Inflammatory macrophage treated with lipopolysaccharide for 4 hours (primary cell): Measurements from ENCODE around the gene BFSP2.
"Not testable (repeated sequence)": the region's sequence is repeated elsewhere in the genome, so short reads cannot be mapped to it uniquely, and the experiment has no call there.

Source experiments
- DNase-seq: peaks from one replicate; pipeline ENCODE4 v3.0.0-alpha.2; 2020

The BFSP2 gene

DNA sequence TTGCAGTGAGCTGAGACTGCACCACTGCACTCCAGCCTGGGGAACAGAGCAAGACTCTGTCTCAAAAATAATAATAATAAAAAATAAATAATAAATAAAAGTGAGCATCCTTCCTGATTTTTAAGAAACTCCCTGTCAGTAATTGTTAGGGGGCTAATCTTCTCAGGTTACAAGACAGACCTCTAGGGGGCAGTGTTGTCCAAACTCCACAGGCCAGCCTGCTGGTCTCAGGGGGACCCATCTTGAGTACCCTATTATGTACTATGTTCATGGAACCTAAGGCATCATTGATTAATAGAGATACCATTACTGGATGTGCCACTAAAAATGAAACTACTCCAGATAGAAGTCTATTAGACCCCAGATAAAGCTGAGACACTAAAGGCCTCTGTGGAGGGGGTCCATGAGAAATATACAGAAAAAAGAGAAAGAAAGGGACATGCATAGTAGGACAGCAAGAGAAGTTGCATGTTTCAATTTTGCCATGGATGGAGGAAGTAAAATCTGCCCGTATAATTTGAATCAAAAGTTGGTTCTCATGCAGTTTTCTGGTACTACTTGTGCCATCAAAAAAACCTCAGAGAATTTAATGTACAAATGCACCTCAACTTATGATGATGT, 88.2 kb downstream of the BFSP2 start:
- DNase-seq: peak; percentile 43

DNA sequence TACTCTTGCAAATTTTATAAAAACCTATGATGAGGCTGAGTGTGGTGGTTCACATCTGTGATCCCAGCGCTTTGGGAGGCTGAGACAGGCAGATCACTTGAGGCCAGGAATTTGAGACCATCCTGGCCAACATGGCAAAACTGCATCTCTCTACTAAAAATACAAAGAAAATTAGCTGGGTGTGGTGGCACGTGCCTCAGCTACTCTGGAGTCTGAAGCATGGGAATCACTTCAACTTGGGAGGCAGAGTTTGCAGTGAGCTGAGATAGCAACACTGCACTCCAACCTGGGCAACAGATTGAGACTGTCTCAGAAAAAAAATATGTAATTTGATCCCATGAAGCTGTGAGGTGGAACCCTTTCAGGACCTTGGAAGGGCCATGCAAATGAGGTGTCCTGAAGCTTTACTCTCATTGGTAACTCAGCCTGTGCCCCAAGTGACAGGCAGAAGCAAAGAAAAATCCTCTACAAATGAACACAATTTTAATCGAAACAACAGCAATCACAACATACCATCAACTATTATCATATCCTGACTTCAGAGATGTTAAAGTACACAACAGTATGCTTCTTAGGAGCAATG, 89.0 kb downstream of the BFSP2 start:
- no peak for DNase-seq

DNA sequence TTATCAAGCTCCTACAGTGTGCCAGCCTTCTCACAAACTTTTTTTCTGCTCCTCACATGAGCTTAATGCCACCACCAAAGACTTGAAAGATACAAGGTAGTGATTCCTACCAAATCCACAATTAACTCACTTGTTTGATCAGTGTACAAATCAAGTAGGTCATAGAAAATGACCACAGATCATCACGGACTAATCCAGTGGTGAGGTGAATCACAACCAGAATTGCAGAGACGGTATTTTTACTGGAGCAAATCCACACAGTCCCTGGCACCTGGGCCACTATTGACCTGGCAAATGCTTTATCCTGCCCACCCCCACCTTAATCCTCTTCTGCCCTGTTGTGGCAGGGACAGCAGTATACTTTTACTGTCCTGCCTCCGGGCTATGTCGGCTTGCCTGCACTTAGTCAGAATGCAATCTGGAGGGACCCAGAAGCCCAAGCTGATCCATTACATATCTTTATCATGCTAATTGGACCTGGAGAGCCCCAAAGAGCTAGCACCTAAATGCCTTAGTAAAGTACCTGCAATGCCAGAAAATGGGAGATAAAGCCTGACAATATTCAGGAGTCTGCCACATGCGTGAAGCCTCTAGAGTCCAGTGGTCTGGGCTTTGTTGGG, 89.7 kb downstream of the BFSP2 start:
- DNase-seq: no peak

DNA sequence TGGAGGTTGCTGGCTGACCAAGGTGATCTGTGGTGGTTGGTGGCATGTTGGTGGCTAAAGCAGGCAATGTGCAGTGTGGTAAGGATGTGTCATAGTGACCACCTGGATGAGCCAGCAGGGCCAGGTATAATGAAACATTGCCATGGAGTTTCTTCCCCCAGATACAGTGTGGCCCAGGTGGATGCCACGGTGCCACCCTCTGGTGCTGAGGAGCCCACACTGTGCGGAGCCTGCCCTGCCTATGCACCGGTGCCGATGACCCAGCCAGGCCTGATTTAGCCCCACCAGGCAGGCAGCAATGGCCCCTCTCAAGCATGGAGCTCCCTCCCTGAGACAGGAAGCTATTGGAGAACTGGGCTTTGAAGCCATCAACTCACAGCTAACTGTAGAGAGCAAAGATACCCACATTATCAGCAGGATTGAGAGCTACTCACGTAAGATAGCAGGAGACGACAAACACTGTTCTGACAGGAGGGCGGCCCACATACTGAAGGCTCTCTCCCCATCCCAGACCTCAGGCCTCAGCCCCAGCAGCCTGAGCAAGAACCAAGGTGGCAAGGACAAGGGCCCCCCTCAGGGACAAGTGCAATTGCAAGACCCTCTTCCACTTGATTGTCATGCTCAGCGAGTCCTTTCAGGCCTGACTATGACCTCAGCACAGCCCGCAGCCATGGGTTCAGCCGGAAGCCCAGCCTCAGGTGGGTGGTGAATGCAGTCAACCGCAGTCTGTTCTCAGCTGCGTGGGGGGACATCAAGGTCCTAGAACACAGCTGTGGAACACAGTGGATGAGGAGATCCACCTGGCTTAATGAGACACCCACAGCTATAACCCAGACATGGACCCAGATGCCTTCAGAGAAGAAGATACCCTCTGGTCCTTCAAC, 90.9 kb downstream of the BFSP2 start:
- no peak for DNase-seq

DNA sequence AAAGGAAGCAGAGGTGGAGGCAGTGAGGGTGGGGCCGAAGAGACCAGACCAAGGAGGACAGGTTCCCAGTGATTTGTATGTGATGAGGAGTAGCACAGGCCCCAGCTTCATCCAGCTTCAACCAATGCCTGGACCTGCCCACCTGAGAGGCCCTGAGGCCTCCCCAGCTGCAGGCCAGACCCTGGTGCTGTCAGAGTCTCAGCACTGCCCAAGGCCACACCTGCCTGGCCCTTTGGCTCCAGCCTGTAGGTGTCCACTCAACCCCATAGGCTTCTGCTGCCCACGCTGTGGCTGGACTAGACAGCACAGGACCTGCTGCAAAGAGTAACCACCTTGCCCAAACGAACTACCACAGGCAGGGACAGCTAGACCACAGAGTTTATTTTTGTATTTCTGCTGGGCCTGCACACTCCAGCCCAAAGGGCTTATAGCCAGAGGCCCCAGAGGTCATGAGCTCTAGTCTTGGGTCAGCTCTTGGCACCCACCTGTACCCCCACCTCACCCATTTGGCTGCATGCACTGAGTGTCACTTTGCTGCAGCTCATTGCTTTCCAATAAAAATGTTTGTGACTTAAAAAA, 91.7 kb downstream of the BFSP2 start:
- DNase-seq: no peak

DNA sequence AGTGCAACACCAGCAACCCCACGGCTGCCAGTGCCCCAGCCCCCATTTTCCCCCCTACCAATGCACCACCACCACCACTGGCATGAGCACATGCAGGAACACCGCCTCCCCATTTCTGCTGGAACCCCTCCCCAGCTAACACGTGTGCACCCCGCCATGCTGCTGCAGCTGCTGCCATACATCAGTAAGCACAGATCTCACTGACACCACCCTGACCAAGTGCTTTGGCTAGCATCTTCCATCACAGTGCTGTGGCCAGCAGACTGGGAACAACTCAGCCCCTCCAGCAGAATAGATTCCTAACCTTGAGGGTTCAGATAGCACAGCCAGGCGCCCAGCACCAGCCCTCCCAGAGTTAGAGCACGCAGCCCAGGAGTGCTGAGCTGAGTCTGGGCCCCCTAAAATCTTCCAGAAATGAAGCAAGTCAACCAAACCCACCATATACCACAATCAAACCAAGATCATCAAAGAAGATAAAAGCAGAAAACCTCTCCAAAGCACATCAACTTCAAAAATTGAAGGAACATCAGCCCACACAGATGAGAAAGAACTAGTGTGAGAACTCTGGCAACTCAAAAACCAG, 92.4 kb downstream of the BFSP2 start:
- DNase-seq: no peak

DNA sequence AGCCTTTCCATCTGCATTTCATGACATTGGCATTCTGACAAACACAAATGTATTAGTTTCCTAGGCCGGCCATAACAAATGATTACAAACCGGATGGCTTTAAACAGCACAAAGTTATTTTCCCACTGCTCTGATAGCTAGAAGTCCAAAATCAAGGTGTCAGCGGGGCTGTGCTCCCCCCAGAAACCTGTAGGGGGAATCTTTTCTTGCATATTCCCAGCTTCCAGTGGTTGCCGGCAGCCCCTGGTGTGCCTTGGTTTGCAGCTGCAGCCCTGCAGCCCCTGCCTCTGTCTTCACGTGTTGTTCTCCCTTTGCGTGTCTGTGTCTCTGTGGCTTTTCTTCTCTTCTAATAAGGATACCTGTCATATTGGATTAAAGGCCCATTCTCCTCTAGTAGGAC, 94.6 kb downstream of the BFSP2 start:
- peak; percentile 19 for DNase-seq

DNA sequence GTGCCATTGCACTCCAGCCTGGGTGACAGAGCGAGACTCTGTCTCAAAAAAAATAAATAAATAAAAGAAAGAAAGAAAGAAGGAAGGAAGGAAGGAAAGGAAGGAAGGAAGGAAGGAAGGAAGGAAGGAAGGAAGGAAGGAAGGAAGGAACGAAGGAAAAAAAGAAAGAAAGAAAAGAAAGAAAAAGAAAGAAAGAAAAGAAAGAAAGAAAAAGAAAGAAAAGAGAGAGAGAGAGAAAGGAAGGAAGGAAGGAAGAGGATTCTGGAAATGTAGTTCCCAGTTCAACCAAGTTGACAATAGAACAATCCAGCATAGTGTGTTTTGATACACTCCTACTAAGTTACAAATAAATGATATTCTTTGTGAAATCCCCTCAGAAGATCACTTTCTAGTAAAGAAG, 102.7 kb downstream of the BFSP2 start:
- not testable (repeated sequence) for DNase-seq

DNA sequence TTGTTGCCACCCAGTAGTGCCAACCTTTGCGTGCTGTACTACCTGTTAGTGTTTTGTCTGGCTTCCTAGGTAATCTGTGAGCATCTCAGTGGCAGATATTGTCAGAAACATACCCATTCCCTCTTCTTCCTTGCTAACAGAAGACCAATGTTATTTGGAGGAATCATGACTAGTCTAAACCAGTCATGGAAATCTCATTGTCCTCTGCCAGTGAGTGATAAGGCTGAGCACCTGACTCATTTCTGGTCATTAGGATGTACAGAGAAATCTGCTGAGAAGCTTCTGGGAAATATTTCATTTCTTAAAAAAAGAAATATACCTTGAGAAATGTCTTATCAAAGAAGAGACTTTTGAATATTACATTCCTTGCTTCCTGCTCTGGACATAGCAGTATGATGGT, 103.6 kb downstream of the BFSP2 start:
- DNase-seq: no peak

DNA sequence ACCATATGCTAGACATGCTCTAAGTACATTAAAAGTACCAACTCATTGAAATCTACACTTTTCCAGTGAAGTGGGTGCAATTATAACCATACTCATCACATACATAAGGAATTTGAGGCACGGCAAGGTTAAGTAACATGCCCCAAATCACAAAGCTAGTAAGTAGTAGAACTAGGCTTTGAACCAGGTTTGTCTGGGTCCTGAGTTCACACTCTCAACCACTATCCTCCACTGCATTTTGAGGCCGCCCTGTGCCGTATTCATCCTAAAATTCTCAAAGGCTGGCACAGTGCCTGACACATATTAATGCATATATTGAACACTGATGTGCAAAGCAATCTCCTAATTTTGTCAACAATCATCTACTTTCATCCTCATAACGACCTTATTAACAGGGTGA, 104.9 kb downstream of the BFSP2 start:
- no peak for DNase-seq

DNA sequence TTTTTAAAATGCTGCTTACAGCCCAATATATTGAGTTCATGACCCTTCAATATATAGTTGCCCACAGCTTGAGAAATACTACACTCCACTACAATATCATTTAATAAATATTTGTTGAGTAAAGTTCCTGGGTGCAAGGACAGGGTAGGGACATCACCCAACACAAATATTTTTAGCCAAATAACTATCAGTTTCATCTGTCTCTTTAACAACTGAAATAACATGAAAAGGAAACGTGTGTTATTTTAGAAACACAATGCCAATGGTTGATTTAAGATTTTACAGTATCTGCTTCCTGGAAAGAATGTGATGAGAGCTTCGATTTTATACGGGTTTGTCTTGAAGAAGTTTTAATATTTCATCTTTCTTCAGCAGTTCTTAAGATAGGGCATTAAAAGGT, 106.0 kb downstream of the BFSP2 start:
- no peak for DNase-seq

DNA sequence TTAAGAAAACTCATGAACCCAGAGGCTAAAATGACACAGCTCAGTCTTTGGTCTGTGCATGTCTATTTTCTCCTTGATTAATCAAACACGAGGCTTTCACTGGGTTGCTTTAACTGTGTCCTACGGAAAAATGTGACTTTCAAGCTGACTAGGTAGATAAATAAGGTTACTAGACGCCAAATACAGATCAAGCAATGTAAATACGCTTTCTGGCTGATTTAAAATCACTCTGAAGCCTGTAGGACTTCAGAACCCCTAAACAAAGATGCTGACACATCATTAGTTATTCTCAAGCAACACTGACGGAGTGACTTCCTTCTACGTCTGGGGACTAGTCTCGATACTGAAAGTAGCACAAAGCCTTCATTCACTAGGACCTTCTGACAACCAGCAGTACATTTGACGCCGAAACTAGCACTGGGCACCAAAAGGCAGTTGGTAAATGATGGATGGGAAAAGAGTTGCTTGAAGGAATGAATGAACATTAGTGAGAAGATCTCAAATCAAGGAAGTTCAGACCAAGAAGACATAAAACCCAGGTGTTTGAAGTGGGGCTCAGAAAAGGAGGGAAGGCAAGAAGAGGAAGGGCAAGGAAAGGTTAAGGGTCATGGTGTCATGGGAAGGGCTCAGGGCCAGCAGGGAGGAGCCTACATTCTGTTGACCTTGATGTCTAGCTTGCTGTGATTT, 106.5 kb downstream of the BFSP2 start:
- DNase-seq: peak; percentile 83

DNA sequence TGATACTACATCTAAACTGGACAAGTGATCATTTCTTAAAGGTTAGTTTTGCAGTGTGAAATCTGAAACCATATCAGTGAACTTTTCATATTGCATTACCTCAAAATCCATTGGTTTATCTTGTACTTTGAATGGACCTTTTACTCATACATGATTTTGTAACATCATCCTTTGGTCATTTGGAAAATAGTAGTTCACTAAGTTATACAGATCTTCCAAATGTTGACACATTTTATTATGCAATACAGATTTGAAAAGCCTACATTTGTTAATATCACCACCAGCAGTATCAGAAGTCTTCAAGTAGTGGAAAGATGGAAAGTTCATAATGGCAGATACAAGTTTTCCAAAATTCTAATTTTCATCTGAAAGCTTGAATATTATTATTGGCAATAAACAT, 109.6 kb downstream of the BFSP2 start:
- peak; percentile 66 for DNase-seq

DNA sequence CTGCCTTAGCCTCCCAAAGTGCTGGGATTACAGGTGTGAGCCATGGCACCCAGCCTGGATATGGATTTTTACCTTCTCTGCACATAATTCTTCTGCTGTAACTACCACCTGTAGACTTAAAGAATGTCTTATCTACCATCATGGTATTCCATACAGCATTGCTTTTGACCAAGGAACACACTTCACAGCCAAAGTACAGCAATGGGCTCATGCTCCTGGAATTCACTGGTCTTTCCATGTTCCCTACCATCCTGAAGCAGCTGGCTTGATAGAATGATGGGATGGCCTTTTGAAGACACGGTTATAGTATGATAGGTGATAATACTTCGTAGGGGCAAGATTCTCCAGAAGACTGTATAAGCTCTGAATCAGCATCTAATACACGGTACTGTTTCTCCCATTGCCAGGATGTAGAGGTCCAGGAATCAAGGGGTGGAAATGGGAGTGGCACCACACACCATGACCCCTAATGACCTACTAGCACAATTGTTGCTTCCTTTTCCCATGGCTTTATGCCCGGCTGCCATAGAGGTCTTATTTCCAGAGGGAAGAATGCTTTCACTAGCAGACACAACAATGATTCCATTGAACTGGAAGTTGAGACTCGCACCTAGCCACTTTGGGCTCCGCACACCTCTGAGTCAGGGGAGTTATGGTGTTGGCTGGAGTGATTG, 112.7 kb downstream of the BFSP2 start:
- DNase-seq: no peak

DNA sequence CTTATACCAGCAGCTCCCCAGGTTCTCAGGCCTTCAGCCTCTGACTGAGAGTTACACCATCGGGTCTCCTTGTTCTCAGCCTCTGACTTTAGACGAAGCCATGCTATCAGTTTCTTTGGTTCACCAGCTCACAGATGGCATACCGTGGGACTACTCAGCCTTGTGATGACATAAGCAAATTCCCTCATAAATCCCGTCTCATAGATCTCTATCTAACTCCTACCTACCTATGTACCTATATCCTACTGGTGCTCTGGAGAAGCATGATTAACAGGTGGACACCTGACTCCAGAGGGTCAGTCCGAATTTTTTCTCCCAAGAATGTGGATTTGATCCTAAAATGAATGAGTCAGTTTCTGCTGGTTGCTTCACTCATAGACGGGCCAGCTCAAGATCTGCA, 114.6 kb downstream of the BFSP2 start:
- DNase-seq: no peak

DNA sequence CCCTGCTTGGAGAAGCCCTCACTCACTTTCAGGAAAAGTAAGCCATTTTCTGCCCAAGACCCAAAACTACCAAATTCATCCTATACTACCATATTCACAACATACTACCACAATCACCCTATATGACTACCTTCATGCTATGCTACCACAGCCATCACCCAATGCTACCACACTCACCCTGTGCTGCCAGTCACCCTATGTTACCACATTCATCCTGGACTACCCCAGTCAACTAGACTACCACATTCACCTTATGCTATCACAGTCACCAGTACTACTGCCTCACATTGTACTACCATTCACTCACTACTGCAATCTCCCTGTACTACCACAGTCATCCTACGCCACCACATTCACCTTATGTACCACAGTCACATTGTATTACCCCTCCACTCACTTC, 115.3 kb downstream of the BFSP2 start:
- DNase-seq: no peak

DNA sequence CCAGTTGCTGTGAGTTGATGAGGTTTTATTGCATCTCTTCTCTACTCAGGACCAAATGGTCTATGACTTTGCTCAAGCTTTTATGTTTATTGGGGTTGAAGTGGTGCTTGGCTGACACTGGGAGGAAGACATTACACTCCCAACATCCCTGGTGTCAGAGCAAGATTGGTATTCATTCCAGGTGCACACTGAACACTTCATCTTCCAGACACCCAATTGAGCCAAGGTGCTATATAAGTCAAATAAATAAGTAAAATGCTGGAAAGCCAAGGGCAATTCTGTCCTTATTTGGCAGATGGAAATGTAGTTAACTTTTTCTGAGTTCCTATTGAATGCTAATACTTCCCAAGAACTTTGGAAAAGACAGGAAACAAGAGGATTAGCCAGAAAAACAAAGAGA, 120.4 kb downstream of the BFSP2 start:
- DNase-seq: no peak

DNA sequence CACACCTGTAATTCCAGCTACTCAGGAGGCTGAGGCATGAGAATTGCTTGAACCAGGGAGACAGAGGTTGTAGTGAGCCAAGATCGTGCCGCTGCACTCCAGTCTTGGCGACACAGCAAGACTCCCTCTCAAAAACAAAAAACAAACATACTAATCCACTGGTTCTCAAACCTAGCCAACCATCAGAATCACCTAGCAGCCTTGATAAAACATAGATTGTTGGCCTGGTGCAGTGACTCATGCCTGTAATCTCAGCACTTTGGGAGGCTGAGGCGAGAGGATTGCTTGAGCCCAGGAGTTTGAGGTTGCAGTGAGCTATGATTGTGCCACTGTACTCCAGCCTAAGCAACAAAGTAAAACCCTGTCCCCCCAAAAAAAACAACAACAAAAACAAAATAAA, 121.1 kb downstream of the BFSP2 start:
- not testable (repeated sequence) for DNase-seq

DNA sequence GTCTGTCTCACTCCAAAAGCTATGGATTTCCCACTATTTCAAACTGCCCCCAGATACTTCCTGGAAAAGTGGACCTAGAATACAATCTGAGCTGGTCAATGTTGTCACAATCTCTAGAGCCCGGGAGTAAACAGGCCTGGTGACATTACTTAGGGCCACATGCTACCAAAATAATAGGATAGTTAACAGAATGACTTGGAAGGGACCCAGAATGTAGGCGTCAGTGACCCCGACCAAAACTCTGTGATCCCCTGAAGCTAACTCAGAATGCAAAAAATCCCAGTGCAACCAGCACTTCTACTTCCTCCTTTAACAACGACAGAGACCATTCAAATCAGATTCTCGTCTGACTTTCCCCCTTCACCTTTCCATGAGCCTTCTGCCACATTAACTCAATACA, 122.1 kb downstream of the BFSP2 start:
- peak; percentile 46 for DNase-seq

DNA sequence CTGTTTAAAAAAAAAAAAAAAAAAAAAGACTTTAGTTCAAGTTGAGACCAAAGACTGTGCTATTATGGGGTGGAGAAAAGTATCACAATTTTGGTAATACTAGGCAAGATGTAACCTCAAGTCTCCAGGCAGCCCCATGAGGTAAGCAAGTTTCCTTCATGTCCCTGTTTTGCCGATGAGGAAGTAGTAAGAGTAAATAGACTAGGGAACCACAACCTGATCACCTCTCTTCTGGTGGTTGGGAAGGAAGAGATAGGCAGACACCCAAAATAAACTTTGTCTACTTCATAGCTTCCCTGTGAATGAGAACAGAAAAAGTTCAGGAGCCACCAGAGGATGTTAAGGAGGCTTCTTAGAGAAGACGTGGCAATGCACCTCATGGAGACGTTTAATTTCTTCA, 123.9 kb downstream of the BFSP2 start:
- peak; percentile 24 for DNase-seq
